Measurements from ENCODE around the gene ORAI1.

- TF ChIP-seq CTCF (conservative IDR thresholded peaks at IDR 0.05) (no peak), ZFX (IDR thresholded peaks at IDR 0.05) (no peak)
Measured at GRCh38 chr12:121628536-121628935, 2.2 kb downstream of the ORAI1 start.
